HepG2 (cell line): ENCODE measurements around the gene GPC6. TPM values are rescaled to one million over a fixed set of nuclear protein-coding genes. Genes with fewer than 3 reads are reported as not detected.
A peak's percentile ranks its signal among the peaks of the same experiment; 100 is the strongest.

Experiments used
- CHD2 ChIP-seq: IDR thresholded peaks from 2 replicates; pipeline ENCODE4 v1.6.1; 2011; ENCODE audit warnings: low read depth, low read length, improper control_type of control experiment
- FOXA3 ChIP-seq: IDR thresholded peaks from 2 replicates; pipeline ENCODE4 v1.6.1; 2016; ENCODE audit warnings: missing genetic modification reagents, missing compliant biosample characterization
- FOXC1 ChIP-seq: sonication (generic); formaldehyde crosslinking; IDR thresholded peaks from 2 replicates; pipeline ENCODE4 v1.8.0; 2022; ENCODE audit warnings: mild to moderate bottlenecking, missing genetic modification reagents, borderline replicate concordance
- FOXO1 ChIP-seq: sonication (generic); formaldehyde crosslinking; IDR thresholded peaks from 2 replicates; pipeline ENCODE4 v1.4.0; 2020; ENCODE audit warnings: missing genetic modification reagents
- HNF4G ChIP-seq, 2 experiments: sonication (generic) in 1 of 2; formaldehyde crosslinking in 1 of 2; IDR thresholded peaks; 2 replicates each; pipeline versions ENCODE4 v1.4.0 to v1.6.1; 2011 to 2020; ENCODE audit warnings: borderline replicate concordance in 2 of 2, low read depth in 2 of 2, mild to moderate bottlenecking in 2 of 2, low read length in 1 of 2, missing genetic modification reagents in 1 of 2, moderate library complexity in 1 of 2
- KDM6A ChIP-seq: IDR thresholded peaks from 2 replicates; pipeline ENCODE4 v1.6.1; 2016; ENCODE audit warnings: low read depth
- MZF1 ChIP-seq: sonication (generic); formaldehyde crosslinking; IDR thresholded peaks from 2 replicates; pipeline ENCODE4 v1.8.1; 2023; ENCODE audit warnings: mild to moderate bottlenecking, missing genetic modification reagents, borderline replicate concordance
- NKX3-1 ChIP-seq: sonication (generic); formaldehyde crosslinking; IDR thresholded peaks from 2 replicates; pipeline ENCODE4 v1.5.0; 2020; ENCODE audit warnings: missing genetic modification reagents
- NR2F6 ChIP-seq, 2 experiments: IDR thresholded peaks; 2 replicates each; pipeline ENCODE4 v1.6.1; 2016; ENCODE audit warnings: antibody characterized with exemption in 1 of 2, mild to moderate bottlenecking in 1 of 2
- RCOR2 ChIP-seq: IDR thresholded peaks from 2 replicates; pipeline ENCODE4 v1.6.1; 2016; ENCODE audit warnings: missing biosample characterization, missing genetic modification reagents
- TARDBP ChIP-seq: sonication (generic); formaldehyde crosslinking; IDR thresholded peaks from 2 replicates; pipeline ENCODE4 v1.8.0; 2022; ENCODE audit warnings: mild to moderate bottlenecking, missing genetic modification reagents
- ZBTB3 ChIP-seq: sonication (generic); formaldehyde crosslinking; IDR thresholded peaks from 2 replicates; pipeline ENCODE4 v1.4.0; 2020; ENCODE audit warnings: low read depth, mild to moderate bottlenecking, moderate library complexity, missing genetic modification reagents, borderline replicate concordance
- ZNF12 ChIP-seq: sonication (generic); formaldehyde crosslinking; IDR thresholded peaks from 2 replicates; pipeline ENCODE4 v1.5.0; 2020; ENCODE audit warnings: missing genetic modification reagents
- ZNF124 ChIP-seq: sonication (generic); formaldehyde crosslinking; IDR thresholded peaks from 2 replicates; pipeline ENCODE4 v1.4.0; 2020; ENCODE audit warnings: missing genetic modification reagents
- ZNF280D ChIP-seq: sonication (generic); formaldehyde crosslinking; IDR thresholded peaks from 2 replicates; pipeline ENCODE4 v1.5.1; 2020; ENCODE audit warnings: mild to moderate bottlenecking, missing genetic modification reagents
- ZNF33A ChIP-seq: sonication (generic); formaldehyde crosslinking; IDR thresholded peaks from 2 replicates; pipeline ENCODE4 v1.5.1; 2020; ENCODE audit warnings: missing genetic modification reagents, mild to moderate bottlenecking, moderate library complexity, borderline replicate concordance
- ZNF343 ChIP-seq: sonication (generic); formaldehyde crosslinking; IDR thresholded peaks from 2 replicates; pipeline ENCODE4 v1.4.0; 2020; ENCODE audit warnings: mild to moderate bottlenecking, missing genetic modification reagents
- ZNF430 ChIP-seq: sonication (generic); formaldehyde crosslinking; IDR thresholded peaks from 2 replicates; pipeline ENCODE4 v1.9.0; 2021; ENCODE audit warnings: mild to moderate bottlenecking, missing genetic modification reagents
- ZSCAN31 ChIP-seq: sonication (generic); formaldehyde crosslinking; IDR thresholded peaks from 2 replicates; pipeline ENCODE4 v1.5.0; 2020; ENCODE audit warnings: low read depth, mild to moderate bottlenecking, missing genetic modification reagents
- polyA plus RNA-seq, 8 experiments: library from polyadenylated mRNA; depleted of rRNA in 3 of 8; stranded (reverse) in 7 of 8; unstranded in 1 of 8; fragments of >200 nt; fragmentation: Illumina TruSeq in 4 of 8; extraction: Trizol in 4 of 8; gene quantifications; 2 replicates each; pipeline versions ENCODE4 v1.2.1 to v1.2.3, GENCODE V29; 2011 to 2016; ENCODE audit warnings: low read depth in 4 of 8, missing spikeins in 1 of 8, mixed read lengths in 1 of 8; ENCODE audit not compliant: insufficient read depth in 1 of 8
- total RNA-seq, 5 experiments: library from RNA; depleted of rRNA; stranded (reverse); fragments of >200 nt; fragmentation: Illumina TruSeq; extraction: Trizol; gene quantifications; 2 replicates each; pipeline ENCODE4 v1.2.3, GENCODE V29; 2016; ENCODE audit warnings: low read depth in 1 of 5
- TF ChIP-seq, protein P1 (sequence below): IDR thresholded peaks from 2 replicates; pipeline ENCODE4 v1.6.1; 2016; ENCODE audit warnings: mild to moderate bottlenecking
- TF ChIP-seq, protein P2 (sequence below): sonication (generic); formaldehyde crosslinking; IDR thresholded peaks from 2 replicates; pipeline ENCODE4 v1.8.1; 2022; ENCODE audit warnings: mild to moderate bottlenecking, missing genetic modification reagents

The GPC6 gene
- total and polyA plus RNA-seq, 2 of the 13 experiments (the other 11 are each of a cell fraction or from before 2014, with no cell fraction given) = 24.5 to 33.9 TPM

- peak; percentile 94 for TF ChIP-seq ZNF280D (CRISPR knock-in tag)
- 0 out of 2 replicates have a peak, but pooled peaks have one; percentile 58 for TF ChIP-seq MZF1 (CRISPR knock-in tag)
- TF ChIP-seq ZNF12 = peak; percentile 69; the same call in 1 of the 2 replicates
- TF ChIP-seq FOXA3 = peak; percentile 59; the same call in 1 of the 2 replicates
- TF ChIP-seq NKX3-1 (CRISPR knock-in tag) = no peak
- TF ChIP-seq NR2F6 (IDR thresholded peaks at IDR 0.05) = peak; percentile 42
- peak; percentile 37; the same call in 1 of the 2 replicates for TF ChIP-seq NR2F6 (CRISPR knock-in tag; IDR thresholded peaks at IDR 0.05)
- TF ChIP-seq, protein P1, sequence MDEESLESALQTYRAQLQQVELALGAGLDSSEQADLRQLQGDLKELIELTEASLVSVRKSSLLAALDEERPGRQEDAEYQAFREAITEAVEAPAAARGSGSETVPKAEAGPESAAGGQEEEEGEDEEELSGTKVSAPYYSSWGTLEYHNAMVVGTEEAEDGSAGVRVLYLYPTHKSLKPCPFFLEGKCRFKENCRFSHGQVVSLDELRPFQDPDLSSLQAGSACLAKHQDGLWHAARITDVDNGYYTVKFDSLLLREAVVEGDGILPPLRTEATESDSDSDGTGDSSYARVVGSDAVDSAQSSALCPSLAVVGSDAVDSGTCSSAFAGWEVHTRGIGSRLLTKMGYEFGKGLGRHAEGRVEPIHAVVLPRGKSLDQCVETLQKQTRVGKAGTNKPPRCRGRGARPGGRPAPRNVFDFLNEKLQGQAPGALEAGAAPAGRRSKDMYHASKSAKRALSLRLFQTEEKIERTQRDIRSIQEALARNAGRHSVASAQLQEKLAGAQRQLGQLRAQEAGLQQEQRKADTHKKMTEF (CRISPR knock-in tag) = peak; percentile 55; the same call in 1 of the 2 replicates
- peak; percentile 42; the same call in 1 of the 2 replicates for TF ChIP-seq ZNF343 (CRISPR knock-in tag)
- peak; percentile 53; the same call in 1 of the 2 replicates for TF ChIP-seq RCOR2
- no peak for TF ChIP-seq CHD2
- peak; percentile 86 for TF ChIP-seq TARDBP (CRISPR knock-in tag)
- peak; percentile 50; the same call in 1 of the 2 replicates for TF ChIP-seq KDM6A (CRISPR knock-in tag)
- TF ChIP-seq HNF4G (IDR thresholded peaks at IDR 0.05; ENCODE audit: borderline replicate concordance, low read depth, low read length) = peak; percentile 66
- TF ChIP-seq HNF4G (CRISPR knock-in tag; IDR thresholded peaks at IDR 0.05; ENCODE audit: borderline replicate concordance, low read depth) = 0 out of 2 replicates have a peak, but pooled peaks have one; percentile 37
- peak; percentile 47; the same call in 1 of the 2 replicates for TF ChIP-seq FOXC1 (CRISPR knock-in tag)
- TF ChIP-seq, protein P2, sequence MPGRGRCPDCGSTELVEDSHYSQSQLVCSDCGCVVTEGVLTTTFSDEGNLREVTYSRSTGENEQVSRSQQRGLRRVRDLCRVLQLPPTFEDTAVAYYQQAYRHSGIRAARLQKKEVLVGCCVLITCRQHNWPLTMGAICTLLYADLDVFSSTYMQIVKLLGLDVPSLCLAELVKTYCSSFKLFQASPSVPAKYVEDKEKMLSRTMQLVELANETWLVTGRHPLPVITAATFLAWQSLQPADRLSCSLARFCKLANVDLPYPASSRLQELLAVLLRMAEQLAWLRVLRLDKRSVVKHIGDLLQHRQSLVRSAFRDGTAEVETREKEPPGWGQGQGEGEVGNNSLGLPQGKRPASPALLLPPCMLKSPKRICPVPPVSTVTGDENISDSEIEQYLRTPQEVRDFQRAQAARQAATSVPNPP (CRISPR knock-in tag) = peak; percentile 81; the same call in 1 of the 2 replicates
- TF ChIP-seq ZNF430 (CRISPR knock-in tag) = peak; percentile 45; the same call in 1 of the 2 replicates
- no peak for TF ChIP-seq ZBTB3 (CRISPR knock-in tag)
- no peak for TF ChIP-seq ZNF33A (CRISPR knock-in tag)
- peak; percentile 61; the same call in 1 of the 2 replicates for TF ChIP-seq ZNF124 (CRISPR knock-in tag)
- peak; percentile 79 for TF ChIP-seq ZSCAN31
- peak; percentile 76 for TF ChIP-seq FOXO1
Observed at GRCh38 chr13:94119360-94119936, 892.8 kb downstream of the GPC6 start (continued).
